GM18520 (cell line): ENCODE measurements around the gene CTIF.
A peak's percentile ranks its signal among the peaks of the same experiment; 100 is the strongest.

Experiments
- ATAC-seq: cut with Tn5 transposase; IDR thresholded peaks from one replicate; pipeline ENCODE4 v1.9.1; 2021; ENCODE audit not compliant: unreplicated experiment

The CTIF gene

DNA sequence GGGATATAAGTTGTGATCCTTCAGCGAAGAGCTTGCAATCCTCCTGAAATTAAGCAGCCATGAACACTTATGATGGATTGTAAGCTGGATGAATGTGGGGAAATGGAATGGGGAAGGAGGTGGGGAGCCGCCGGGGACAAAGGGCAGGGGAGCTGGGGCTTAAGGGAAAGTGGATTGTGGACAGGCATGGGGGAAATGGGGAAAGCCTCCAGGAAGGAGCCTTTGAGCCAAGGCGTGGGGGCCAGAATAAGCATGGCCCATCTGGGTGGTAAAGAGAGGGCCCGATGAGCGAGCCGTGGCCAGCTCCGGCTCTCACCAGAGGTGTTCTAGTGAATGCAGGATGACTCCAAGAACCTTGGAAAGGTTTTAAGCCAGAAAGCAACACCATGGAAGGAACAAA lies 288.0 kb downstream of the CTIF start:
- ATAC-seq: no peak

- ATAC-seq: no peak
Observed at GRCh38 chr18:48827291-48828193, 288.7 kb downstream of the CTIF start.

GRCh38 chr18:48828194-48828545 lies 289.3 kb downstream of the CTIF start:
- ATAC-seq: no peak

DNA sequence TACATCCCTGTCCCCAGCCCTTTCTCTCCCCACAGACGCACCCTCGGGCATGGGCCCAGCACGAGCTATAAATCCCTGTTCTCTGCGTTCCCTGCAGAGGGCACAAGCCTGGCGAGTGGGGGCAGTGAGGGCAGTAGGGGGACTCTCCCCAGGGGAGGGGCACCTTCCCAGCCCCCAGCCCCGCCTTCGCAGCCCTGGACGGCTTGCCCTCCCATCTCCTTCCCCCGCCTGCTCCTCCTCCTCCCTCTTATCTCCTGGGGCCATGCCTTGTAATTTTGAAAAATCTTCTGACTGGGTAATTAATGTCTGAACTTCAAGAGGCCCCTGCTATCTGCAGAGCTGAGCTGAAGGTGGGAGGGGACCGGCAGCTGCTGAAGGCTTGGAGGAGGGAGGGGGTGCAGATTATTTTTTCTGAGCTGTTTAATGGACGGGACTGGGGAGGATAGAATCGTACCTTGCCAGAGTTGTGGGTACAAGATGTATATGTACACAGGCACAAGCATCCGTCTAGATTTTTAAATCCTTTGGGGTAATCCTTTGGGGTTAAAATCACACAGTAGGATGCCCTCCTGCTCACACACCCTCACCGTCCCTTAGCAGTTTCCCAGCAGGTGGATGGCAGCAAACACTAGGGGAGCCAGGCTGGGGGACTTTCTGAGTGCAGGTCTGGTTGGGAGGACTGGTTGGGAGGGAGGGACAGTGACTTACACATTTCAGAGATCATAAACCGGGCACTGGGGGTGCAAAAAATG lies 290.0 kb downstream of the CTIF start:
- ATAC-seq: no peak

DNA sequence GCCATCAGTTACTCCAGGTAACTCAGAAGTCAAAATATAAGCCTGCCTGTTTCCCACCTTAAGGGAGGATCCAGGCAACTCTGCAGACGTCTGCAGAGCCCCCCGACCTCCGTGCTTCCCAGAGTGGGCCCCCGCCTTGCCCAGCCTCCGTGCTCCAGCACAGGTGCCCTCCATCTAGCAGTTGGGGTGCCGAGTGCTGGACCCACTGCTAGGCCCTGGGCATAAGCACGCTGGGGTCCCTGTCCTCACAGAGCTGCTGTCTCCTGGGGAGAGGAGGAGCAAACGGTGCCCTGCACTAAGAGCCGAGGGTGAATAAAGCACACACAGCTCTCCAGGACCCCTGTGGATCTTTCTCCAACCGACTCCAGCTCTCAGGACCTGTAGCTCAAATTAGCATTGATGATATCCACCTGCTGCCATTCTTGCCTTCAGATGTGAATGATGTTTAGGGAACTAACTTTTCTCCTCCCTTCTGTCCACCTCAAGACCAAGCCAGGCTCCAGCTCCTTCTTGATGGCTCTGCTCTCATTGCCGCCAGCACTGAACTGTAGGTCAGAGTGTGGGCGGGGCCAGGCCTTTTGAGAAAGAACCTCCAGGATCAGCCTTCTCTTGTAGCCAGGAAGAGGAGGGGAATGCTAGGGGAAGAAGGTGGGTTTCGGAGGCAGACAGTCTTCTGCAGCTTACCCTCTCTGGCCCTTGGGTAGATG lies 290.8 kb downstream of the CTIF start:
- no peak for ATAC-seq

GRCh38 chr18:48831113-48831759 lies 292.4 kb downstream of the CTIF start:
- ATAC-seq: no peak

GRCh38 chr18:48831802-48832201 lies 293.0 kb downstream of the CTIF start:
- no peak for ATAC-seq

GRCh38 chr18:48832938-48833700 lies 294.3 kb downstream of the CTIF start:
- ATAC-seq: no peak

DNA sequence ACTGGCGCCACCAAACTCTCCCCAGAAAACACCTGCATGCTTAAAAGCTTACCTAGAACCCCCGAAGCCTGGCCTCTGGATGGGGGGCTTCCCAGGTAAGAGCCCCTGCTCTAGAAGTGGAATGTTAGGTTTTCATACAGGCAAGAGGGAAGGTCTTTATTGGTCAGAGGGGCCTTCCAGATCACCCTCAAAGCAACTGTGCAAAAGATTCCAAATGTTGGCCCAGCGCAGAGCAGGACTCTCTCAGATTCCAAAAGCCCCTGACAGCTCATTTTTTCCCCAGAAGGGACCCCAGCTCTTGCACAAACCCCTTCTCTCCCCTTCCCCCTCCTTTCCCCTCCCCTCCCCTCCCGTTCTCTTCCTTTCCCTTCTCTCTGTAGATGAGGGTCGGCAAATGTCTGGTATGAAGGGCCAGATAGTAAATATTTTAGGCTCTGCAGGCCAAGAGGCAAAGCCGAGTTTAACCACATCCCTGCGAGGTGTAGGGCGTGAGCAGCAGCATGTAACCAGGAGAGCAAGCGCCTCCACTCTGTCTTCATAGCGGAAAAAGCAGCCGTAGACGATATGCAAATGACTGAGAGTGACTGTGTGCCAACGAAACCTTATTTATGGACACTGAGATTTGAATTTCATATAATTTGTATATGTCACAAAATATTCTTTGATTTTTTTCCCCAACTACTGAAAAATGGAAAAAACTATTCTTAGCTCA lies 295.0 kb downstream of the CTIF start:
- peak; percentile 58 for ATAC-seq

DNA sequence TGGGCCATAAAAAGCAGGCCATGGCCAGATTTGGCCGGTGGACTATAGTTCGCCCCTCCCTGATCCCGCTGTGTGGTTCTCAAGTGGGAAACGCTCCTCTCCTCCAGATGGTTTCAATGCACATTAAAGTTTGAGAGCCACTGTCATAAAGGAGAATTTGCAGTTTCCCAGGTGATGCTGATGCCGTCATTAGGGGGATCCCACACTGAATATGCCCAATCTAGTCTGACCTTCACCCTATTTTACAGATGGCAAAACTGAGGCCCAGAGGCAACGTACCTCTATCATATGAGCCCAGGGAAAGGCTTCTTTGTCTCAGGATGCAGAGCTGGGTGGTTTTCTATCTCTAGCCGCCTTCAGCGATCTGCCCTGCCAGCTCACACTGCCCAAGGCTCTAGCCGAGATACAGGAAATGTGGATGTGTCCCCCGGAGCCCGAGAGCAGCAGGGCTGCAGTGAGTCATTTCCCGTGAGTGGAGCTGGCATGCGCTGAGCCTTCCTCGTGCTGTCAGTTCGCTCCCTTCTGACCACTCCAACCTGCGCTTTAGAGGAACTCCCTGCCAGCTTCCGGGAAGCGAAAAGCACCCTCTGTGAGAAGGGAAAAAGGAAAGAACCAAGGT lies 295.7 kb downstream of the CTIF start:
- peak; percentile 62 for ATAC-seq

- no peak for ATAC-seq
Observed at GRCh38 chr18:48835119-48835518, 296.3 kb downstream of the CTIF start.

- no peak for ATAC-seq
Observed at GRCh38 chr18:48835745-48836170, 296.9 kb downstream of the CTIF start.

DNA sequence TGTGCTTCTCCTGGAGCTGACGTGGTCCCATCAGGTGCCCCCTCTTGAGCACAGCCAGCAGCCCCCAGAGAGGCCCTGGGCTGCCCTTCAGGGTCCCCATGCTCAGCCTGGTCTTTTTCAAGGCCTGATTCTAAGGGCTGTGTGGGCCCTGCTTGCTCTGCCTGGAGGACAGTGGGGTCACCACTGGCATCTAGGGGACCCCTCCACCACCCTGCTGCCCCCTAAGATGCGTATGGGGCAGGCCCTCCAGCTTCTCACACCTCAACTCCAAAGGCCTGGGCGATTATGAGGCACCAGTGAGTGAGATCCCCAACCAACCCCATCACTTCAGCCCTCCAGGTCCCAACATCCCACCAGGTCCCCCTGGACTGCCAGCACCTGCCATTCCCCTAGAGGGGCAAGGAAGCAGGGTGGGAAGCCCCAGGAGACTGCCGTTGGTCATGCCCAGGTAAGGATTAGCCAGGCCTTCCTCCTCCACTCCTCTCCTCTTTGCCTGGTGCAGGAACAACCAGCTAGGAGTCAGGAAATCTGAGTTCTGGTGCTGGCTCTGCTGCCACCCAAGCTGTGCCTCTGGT lies 297.5 kb downstream of the CTIF start:
- no peak for ATAC-seq

- no peak for ATAC-seq
Observed at GRCh38 chr18:48836806-48837615, 298.2 kb downstream of the CTIF start.

- ATAC-seq: no peak
Observed at GRCh38 chr18:48837676-48838075, 298.8 kb downstream of the CTIF start.

- no peak for ATAC-seq
Observed at GRCh38 chr18:48838166-48838775, 299.4 kb downstream of the CTIF start.

GRCh38 chr18:48838921-48839818 lies 300.3 kb downstream of the CTIF start:
- no peak for ATAC-seq
